Kidney (tissue), 14 donors: ENCODE data around the gene ALDH4A1. TPM values are rescaled to one million over a fixed set of nuclear protein-coding genes. Genes with fewer than 3 reads are reported as not detected.

Source experiments
- DNase-seq, 5 donors: peaks; one replicate each; pipeline ENCODE4 v3.0.0-alpha.2; 2013 to 2020
- FAIRE-seq: peaks from 2 replicates; lab custom pipeline; 2012; peaks lifted over from hg19 to GRCh38; lab: Jason Lieb, UNC
- H3K27ac ChIP-seq, 2 donors: one replicate each; pipeline ENCODE4 v1.7.0; 2013; ENCODE audit warnings: low read depth in 2 of 2, low read length in 2 of 2, inconsistent platforms in 1 of 2
- H3K27me3 ChIP-seq: one replicate; pipeline ENCODE4 v1.7.1; 2013; ENCODE audit warnings: low read length, inconsistent platforms; ENCODE audit not compliant: control insufficient read depth, insufficient read depth
- H3K36me3 ChIP-seq, 3 donors: one replicate each; pipeline versions ENCODE4 v1.7.0 to v1.7.1; 2013; ENCODE audit warnings: low read length in 3 of 3, control low read depth in 1 of 3, inconsistent platforms in 1 of 3; ENCODE audit not compliant: insufficient read depth in 3 of 3, control insufficient read depth in 2 of 3
- H3K4me1 ChIP-seq, 3 donors: one replicate each; pipeline versions ENCODE4 v1.7.0 to v1.7.1; 2013; ENCODE audit warnings: low read length in 3 of 3, inconsistent platforms in 1 of 3, low read depth in 1 of 3; ENCODE audit not compliant: control insufficient read depth in 2 of 3, insufficient read depth in 2 of 3
- H3K4me3 ChIP-seq, 3 donors: one replicate each; pipeline versions ENCODE4 v1.7.0 to v1.8.1; 2013; ENCODE audit warnings: low read length in 3 of 3, control low read depth in 1 of 3, inconsistent platforms in 1 of 3
- H3K9ac ChIP-seq, 3 donors: one replicate each; pipeline versions ENCODE4 v1.7.0 to v1.7.1; 2013; ENCODE audit warnings: low read length in 3 of 3, control low read depth in 1 of 3, inconsistent platforms in 1 of 3
- H3K9me3 ChIP-seq, 3 donors: one replicate each; pipeline versions ENCODE4 v1.7.0 to v1.7.1; 2013; ENCODE audit warnings: low read length in 3 of 3, control low read depth in 1 of 3, inconsistent platforms in 1 of 3; ENCODE audit not compliant: control insufficient read depth in 2 of 3, insufficient read depth in 1 of 3
- intact Hi-C: fragments of 100-400 bp; cut with DNase I; formaldehyde crosslinking; loops from one replicate; pipeline ENCODE4 v1.11.1; 2022
- polyA plus RNA-seq: library from polyadenylated mRNA; stranded (reverse); fragments of 350-450 nt; fragmentation: Illumina TruSeq; extraction: RNeasy Lipid Tissue Mini Kit (QIAGEN cat#74804); gene quantifications from one replicate; pipeline ENCODE4 v1.2.3, GENCODE V29; 2014; ENCODE audit warnings: low read depth, low replicate concordance; ENCODE audit not compliant: insufficient read depth
- total RNA-seq: library from RNA; stranded (reverse); fragmentation: NEBNext Ultra II Directional; extraction: Animal tissue kit (Norgen Biotek cat#: 25700); gene quantifications from one replicate; pipeline ENCODE4 v1.2.1, GENCODE V29; 2021
- TF ChIP-seq, protein P1 (sequence below): IDR thresholded peaks from 3 replicates; pipeline ENCODE4 v1.5.1; 2012; ENCODE audit warnings: mild to moderate bottlenecking, moderate library complexity, borderline replicate concordance; ENCODE audit not compliant: insufficient read depth; ENCODE audit errors: extremely low read depth
- donor health status: control.
- donor health status: control.
- donor health status: control.
- donor health status: control.
- donor health status: control.
- donor health status: DM: yes; HTN: yes; CAD: no.
- donor health status: Normal renal cell carcinoma (clear cell type).

The ALDH4A1 gene
- total and polyA plus RNA-seq, 2 donors from 2014 or later, result 49.3 to 352 TPM

DNA sequence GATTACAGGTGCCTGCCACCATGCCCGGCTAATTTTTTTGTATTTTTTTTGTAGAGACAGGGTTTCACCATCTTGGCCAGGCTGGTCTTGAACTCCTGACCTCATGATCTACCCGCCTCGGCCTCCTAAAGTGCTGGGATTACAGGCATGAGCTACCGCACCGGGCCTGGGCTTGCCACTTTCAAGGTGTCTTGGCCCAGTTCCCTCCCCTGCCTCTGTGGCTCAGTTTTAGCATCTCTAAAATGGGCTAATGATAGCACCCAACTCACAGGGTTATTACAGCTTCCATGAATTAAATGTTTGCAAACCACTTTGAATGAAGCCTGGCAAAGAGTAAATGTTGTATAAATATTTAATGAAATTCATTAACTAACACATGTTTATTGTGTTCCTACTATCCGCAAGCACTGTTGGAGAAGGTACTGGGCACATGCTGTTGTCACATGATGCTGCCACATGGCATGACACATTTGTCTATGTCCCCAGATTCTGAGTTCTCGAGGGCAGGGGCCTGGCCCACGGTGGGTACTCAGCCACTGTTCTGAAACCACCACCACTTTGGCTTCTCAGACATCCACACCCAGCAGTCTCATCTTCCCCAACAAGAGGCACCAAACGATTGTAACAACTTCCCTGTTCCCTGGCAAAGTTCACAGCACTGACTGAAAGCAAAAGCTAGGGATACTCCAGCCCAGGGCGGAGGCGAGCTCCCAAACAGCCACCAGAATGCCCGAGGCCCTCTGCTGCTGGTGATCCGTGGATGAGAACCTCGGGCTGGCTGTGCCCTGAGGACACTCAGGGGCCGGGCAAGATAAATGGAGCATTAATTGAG, 44.4 kb upstream of the ALDH4A1 start:
- H3K9ac ChIP-seq, result no peak overlapping the region
- DNase-seq, result peak in 1 of 5 donors; percentile 61
- TF ChIP-seq, protein P1, sequence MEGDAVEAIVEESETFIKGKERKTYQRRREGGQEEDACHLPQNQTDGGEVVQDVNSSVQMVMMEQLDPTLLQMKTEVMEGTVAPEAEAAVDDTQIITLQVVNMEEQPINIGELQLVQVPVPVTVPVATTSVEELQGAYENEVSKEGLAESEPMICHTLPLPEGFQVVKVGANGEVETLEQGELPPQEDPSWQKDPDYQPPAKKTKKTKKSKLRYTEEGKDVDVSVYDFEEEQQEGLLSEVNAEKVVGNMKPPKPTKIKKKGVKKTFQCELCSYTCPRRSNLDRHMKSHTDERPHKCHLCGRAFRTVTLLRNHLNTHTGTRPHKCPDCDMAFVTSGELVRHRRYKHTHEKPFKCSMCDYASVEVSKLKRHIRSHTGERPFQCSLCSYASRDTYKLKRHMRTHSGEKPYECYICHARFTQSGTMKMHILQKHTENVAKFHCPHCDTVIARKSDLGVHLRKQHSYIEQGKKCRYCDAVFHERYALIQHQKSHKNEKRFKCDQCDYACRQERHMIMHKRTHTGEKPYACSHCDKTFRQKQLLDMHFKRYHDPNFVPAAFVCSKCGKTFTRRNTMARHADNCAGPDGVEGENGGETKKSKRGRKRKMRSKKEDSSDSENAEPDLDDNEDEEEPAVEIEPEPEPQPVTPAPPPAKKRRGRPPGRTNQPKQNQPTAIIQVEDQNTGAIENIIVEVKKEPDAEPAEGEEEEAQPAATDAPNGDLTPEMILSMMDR, result no peak
- no peaks in the 10 kb centered on the region for H3K9me3 ChIP-seq
- H3K27ac ChIP-seq, result peak overlapping the region in 1 of 2 donors; percentile 40
- FAIRE-seq, result no peak
- H3K36me3 ChIP-seq, result no peaks in the 10 kb centered on the region
- H3K27me3 ChIP-seq, result no peaks in the 10 kb centered on the region
- intact Hi-C loops, result no loop called here
- H3K4me3 ChIP-seq, result no peak overlapping the region
- peaks cover 8 to 55% (median 51%) of the 10 kb centered on the region in 3 donors for H3K4me1 ChIP-seq

- intact Hi-C loops, result no loop called here
- H3K4me3 ChIP-seq, result no peak overlapping the region
- no peaks in the 10 kb centered on the region for H3K36me3 ChIP-seq
- DNase-seq (peak; percentile 87 to 97 (median 93)), FAIRE-seq (no peak)
- H3K9ac ChIP-seq, result no peak overlapping the region
- no peaks in the 10 kb centered on the region for H3K27me3 ChIP-seq
- TF ChIP-seq, protein P1, result no peak
- H3K27ac ChIP-seq, result no peak overlapping the region
- H3K4me1 ChIP-seq, result peaks cover 8 to 53% (median 47%) of the 10 kb centered on the region in 3 donors
- no peaks in the 10 kb centered on the region for H3K9me3 ChIP-seq
Measured at GRCh38 chr1:18945401-18945849, 43.1 kb upstream of the ALDH4A1 start.

DNA sequence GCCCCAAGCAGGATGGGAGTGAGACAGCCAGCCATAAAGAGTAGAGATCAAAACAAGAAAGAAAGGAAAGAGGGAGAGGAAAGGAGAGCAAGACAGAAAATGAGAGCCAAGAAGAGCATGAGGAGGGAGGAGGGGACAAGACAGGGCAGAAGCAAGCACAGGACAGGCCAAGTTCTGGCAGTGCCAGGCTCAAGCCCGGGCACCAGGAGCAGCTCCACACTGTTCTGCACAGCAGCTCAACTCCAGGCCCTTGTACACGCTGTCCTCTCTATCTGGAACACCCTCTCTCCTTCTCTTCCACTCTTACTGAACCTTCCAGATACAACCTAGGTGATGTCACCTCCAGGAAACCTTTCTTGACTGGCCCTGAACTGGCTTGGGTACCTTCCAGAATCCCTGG, 42.5 kb upstream of the ALDH4A1 start:
- Histone ChIP-seq H3K27ac (no peak overlapping the region), H3K36me3 (no peaks in the 10 kb centered on the region), H3K4me1 (peaks cover 8 to 54% (median 41%) of the 10 kb centered on the region in 3 donors), H3K9ac (peak overlapping the region in 1 of 3 donors; percentile 29), H3K27me3 (no peaks in the 10 kb centered on the region), H3K4me3 (no peak overlapping the region), H3K9me3 (no peaks in the 10 kb centered on the region)
- DNase-seq, result peak in 1 of 5 donors; percentile 46
- intact Hi-C loops, result no loop called here
- FAIRE-seq, result no peak
- TF ChIP-seq, protein P1, result no peak
